ENCODE data around the gene FCN2.

- TF ChIP-seq POLR2A (IDR thresholded peaks at IDR 0.05) (no peak), CTCF (IDR thresholded peaks at IDR 0.05 in 8 of 11, conservative IDR thresholded peaks at IDR 0.05 in 3 of 11) (no peak)
These were observed 54.5 kb downstream of the FCN2 start for GRCh38 chr9:134935056-134935640.
